HCT116 (cell line): ENCODE data around the gene OR1L8.

ENCODE experiments used
- ATF3 ChIP-seq: IDR thresholded peaks from 2 replicates; pipeline ENCODE4 v1.6.1; 2012
- CEBPB ChIP-seq: IDR thresholded peaks from 2 replicates; pipeline ENCODE4 v1.6.1; 2012; ENCODE audit warnings: low read depth
- CTCF ChIP-seq, 3 experiments: fragments of 200-600 bp in 1 of 3; sonication (generic) in 1 of 3; IDR thresholded peaks in 2 of 3; conservative IDR thresholded peaks in 1 of 3; 2 replicates each; pipeline ENCODE4 v1.5.1; 2012 to 2017; ENCODE audit warnings: low read depth in 2 of 3, low read length in 2 of 3, antibody characterized with exemption in 1 of 3, borderline replicate concordance in 1 of 3, control low read depth in 1 of 3, mild to moderate bottlenecking in 1 of 3, mixed read lengths in 1 of 3, mixed run types in 1 of 3, moderate library complexity in 1 of 3; ENCODE audit not compliant: insufficient read depth in 1 of 3
- EZH2 ChIP-seq: fragments of 200-600 bp; sonication (generic); IDR thresholded peaks from 2 replicates; pipeline ENCODE4 v1.6.1; 2017; ENCODE audit warnings: antibody characterized with exemption, mixed run types
- TF ChIP-seq, protein P1 (sequence below): IDR thresholded peaks from 2 replicates; pipeline ENCODE4 v1.6.1; 2012

DNA sequence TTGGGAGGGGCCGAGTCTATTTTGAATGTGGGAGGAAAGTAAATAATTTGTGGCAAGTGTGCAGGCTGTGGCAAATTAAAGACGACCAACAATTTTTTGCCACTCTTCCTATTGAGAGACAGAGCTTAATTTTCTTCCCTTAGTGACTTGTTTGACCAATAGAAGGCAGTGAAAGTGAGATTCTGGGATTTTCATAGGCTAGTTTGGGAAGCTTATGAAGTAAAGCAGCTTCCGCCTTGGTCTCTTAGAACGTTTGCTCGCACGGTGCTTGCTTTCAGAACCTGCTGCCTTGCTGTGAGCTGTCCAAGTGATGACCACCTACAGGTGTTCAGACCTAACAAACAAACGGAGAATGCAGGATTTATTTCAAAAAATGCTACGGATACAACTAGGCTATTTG is 37.0 kb downstream of the OR1L8 start:
- TF ChIP-seq ATF3 = no peak
- no peak for TF ChIP-seq CTCF (IDR thresholded peaks at IDR 0.05 in 2 of 3, conservative IDR thresholded peaks at IDR 0.05 in 1 of 3; ENCODE audit: borderline replicate concordance in 1 of 3, insufficient read depth in 1 of 3, low read depth in 2 of 3, low read length in 2 of 3)
- TF ChIP-seq, protein P1, sequence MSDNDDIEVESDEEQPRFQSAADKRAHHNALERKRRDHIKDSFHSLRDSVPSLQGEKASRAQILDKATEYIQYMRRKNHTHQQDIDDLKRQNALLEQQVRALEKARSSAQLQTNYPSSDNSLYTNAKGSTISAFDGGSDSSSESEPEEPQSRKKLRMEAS = no peak
- no peak for TF ChIP-seq CEBPB
- TF ChIP-seq EZH2 = no peak
